K562 treated with DMSO at 1 percent for 24 hours (cell line): ENCODE data around the gene PTRH1. TPM values are rescaled to one million over a fixed set of nuclear protein-coding genes. Genes with fewer than 3 reads are reported as not detected.

Source experiments
- total RNA-seq: library from RNA; unstranded; fragments of 300-600 nt; gene quantifications from 2 replicates; pipeline ENCODE4 v1.2.3, GENCODE V29; 2022; ENCODE audit warnings: low read depth; ENCODE audit not compliant: insufficient read depth

PTRH1 gene, protein sequence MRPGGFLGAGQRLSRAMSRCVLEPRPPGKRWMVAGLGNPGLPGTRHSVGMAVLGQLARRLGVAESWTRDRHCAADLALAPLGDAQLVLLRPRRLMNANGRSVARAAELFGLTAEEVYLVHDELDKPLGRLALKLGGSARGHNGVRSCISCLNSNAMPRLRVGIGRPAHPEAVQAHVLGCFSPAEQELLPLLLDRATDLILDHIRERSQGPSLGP
- total RNA-seq, result 21.6 and 28.0 TPM in 2 replicates

DNA sequence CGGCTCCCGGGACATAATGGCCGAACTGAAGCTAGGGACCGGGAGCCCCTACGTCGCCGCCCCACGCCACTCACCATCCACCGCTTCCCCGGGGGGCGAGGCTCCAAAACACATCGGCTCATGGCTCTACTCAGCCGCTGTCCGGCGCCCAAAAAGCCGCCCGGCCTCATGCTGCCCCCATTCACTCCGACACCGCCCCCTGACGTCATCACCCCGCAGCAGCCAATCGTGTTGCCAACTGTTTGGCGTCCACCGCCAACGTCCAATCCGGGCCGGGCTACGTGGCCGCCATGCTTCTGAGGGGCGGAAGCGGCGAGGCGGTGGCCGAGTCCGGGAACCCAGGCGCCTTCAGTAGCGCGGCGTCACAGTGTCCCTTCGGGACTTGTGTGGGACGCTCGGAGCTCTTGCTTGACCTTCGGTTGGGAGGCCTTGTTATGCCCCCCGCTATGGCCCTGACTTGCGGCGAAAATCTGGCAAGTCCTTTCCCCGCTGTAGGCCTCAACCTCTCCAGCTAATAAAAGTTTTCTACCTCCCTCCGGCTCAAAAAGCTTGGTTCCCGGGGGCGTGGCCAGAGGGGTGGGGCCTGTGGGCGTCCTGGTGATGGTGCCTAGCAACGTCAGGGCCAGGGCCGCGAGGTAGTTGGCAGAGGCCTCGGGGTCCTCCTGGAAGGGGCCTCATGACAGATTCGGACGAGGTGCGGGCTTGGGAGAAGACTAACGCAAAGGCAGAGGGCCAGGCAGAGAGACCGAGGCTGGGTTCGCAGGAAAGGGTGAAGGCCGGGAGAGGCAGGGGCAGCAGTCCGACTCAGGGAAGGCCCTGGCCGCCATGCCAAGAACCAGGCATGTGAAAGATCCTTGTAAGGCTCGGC, at the start of gene PTRH1, which contains the start of gene TTC16:
TSS of gene PTRH1 (minus strand) at position 194 of the 868 bp plus-strand sequence. CDS start at position 170, 24 bp downstream.
TSS of gene TTC16 (plus strand) at position 610 of the 868 bp plus-strand sequence. CDS start at position 677, 67 bp downstream.

DNA sequence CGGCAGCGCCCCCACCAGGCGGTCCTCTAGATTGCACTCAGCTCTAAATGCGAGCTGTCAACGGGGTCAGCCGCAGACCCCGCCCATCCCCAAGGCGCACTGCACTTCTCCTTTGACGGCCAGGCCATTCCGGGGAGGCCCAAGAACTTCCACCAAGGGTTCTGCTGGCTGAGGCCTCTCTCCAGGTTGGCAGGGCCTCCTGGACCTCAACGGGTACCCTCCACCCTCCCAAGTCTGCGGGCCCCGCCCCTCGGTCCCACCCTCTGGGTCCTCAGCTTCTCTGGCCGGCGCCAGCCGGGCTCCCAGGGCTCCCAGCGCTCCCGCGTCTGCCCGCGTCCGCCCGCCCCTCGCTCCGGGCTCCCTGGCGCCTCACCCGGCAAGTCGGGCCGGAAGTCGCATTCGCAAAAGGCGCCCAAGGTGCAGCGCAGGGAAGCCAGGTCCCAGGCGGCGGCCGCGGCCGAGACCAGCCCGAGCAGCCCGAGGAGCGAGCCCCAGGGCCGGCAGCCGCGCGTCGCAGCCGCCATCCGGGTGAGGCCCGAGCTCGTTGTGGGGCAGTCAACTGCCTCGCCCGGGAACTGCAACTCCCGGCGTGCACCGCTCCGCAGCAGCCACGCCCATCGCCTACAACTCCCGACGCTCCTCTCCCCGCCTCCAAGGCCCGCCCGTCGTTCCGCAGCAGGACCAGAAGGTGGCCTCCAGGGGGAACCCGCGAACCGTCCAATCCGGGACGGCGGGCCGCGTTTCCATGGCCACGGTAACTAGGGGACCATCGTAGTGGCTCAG, 19.5 kb upstream of the PTRH1 start, which contains the start of gene TOR2A:
TSS of gene TOR2A (minus strand) at position 548 of the 783 bp plus-strand sequence. CDS start at position 524, 24 bp downstream.

DNA sequence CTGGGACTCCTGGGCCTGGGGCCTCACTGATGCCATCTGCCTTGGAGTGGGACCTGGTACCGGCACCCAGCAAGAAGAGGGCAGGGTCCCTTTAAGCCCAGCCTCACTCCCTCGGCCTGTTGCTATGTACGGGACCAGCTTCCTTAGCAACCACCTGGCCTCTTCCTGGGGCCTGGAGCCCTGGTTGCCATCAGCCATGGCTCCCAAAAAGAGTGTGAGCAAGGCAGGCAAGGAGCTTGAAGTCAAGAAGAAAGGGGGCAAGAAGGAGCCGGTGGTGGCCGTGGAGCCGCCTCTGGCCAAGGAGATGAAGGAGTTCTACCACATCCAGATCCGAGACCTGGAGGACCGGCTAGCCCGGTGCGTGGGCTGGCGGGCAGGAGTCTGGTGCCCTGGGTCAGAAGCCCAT, 8.6 kb downstream of the PTRH1 start, which contains the start of gene CFAP157:
TSS of gene CFAP157 (plus strand) at position 153 of the 406 bp plus-strand sequence. CDS start at position 197, 44 bp downstream.

Other genes with a start within 250 kb of the PTRH1 start
- gene STXBP1, start 103.4 kb downstream of the PTRH1 start, total RNA-seq, result 39.0 and 42.9 TPM in 2 replicates
- 0.49 TPM in 1 of 2 replicates, not detected in the other for gene CFAP157, start 8.7 kb downstream of the PTRH1 start, total RNA-seq
- gene TTC16, start 416 bp upstream of the PTRH1 start, total RNA-seq, result not detected in 2 replicates
- 107 and 113 TPM in 2 replicates for gene TOR2A, start 19.6 kb upstream of the PTRH1 start, total RNA-seq
- 3.2 and 4.1 TPM in 2 replicates for gene SH2D3C, start 63.0 kb upstream of the PTRH1 start, total RNA-seq
- gene CDK9, start 70.4 kb upstream of the PTRH1 start, total RNA-seq, result 91.4 and 92.0 TPM in 2 replicates
- gene FPGS, start 87.2 kb upstream of the PTRH1 start, total RNA-seq, result 61.7 and 73.2 TPM in 2 replicates
- 2.2 and 3.2 TPM in 2 replicates for gene ENG, start 139.0 kb upstream of the PTRH1 start, total RNA-seq
- 72.9 and 77.4 TPM in 2 replicates for gene AK1, start 162.0 kb upstream of the PTRH1 start, total RNA-seq
- gene ST6GALNAC6, start 183.9 kb upstream of the PTRH1 start, total RNA-seq, result 16.2 and 23.4 TPM in 2 replicates
- gene ST6GALNAC4, start 201.4 kb upstream of the PTRH1 start, total RNA-seq, result 49.0 and 60.9 TPM in 2 replicates
- gene PIP5KL1, start 215.1 kb upstream of the PTRH1 start, total RNA-seq, result 2.8 and 4.9 TPM in 2 replicates
- gene DPM2, start 222.2 kb upstream of the PTRH1 start, total RNA-seq, result 71.9 and 76.4 TPM in 2 replicates